Body of pancreas (tissue), 4 donors: Measurements from ENCODE around the gene TSPOAP1. TPM values are rescaled to one million over a fixed set of nuclear protein-coding genes. Genes with fewer than 3 reads are reported as not detected.

ENCODE experiments used
- ATAC-seq: fragments of 150-250 bp; one replicate; pipeline ENCODE4 v1.9.1; 2016
- DNase-seq, 4 donors: peaks; one replicate each; pipeline ENCODE4 v3.0.0-alpha.2; 2019
- H3K27ac ChIP-seq, 4 donors: fragments of 200-600 bp; sonication (generic); 1 replicate in 3 of 4; 2 replicates in 1 of 4; pipeline versions ENCODE4 v1.5.1 to v1.6.1; 2016 to 2019; ENCODE audit warnings: mild to moderate bottlenecking in 1 of 4, mixed read lengths in 1 of 4, moderate library complexity in 1 of 4
- H3K27me3 ChIP-seq, 2 donors: fragments of 200-600 bp; sonication (generic); one replicate each; pipeline ENCODE4 v1.6.0; 2016; ENCODE audit warnings: mild to moderate bottlenecking in 1 of 2
- H3K36me3 ChIP-seq, 2 donors: fragments of 200-600 bp; sonication (generic); replicated peaks in 1 of 2; 2 replicates each; pipeline ENCODE4 v1.5.1; 2016; ENCODE audit warnings: low read depth in 2 of 2; ENCODE audit not compliant: insufficient read depth in 1 of 2
- H3K4me1 ChIP-seq: fragments of 200-600 bp; sonication (generic); one replicate; pipeline ENCODE4 v1.6.0; 2016
- H3K4me3 ChIP-seq, 2 donors: fragments of 200-600 bp; sonication (generic); 1 replicate in 1 of 2; 2 replicates in 1 of 2; pipeline ENCODE4 v1.5.1; 2016 to 2019
- H3K9me3 ChIP-seq, 3 donors: fragments of 200-600 bp; sonication (generic); 1 replicate in 2 of 3; 2 replicates in 1 of 3; pipeline ENCODE4 v1.5.1; 2016
- POLR2A ChIP-seq, 3 donors: fragments of 450-650 bp; IDR thresholded peaks; one replicate each; pipeline ENCODE4 v1.6.1; 2016; ENCODE audit warnings: antibody characterized with exemption in 3 of 3, mild to moderate bottlenecking in 2 of 3
- WGBS, 2 donors: methylation state at CpG; one replicate each; pipeline ENCODE4 v1.1.5; 2017; 5-methylcytosine and 5-hydroxymethylcytosine counted together
- intact Hi-C: fragments of 100-400 bp; cut with DNase I; formaldehyde crosslinking; loops from one replicate; pipeline ENCODE4 v1.15.1; 2023
- total RNA-seq, 2 donors: library from RNA; depleted of rRNA; stranded (reverse); fragments of >200 nt; gene quantifications; one replicate each; pipeline ENCODE4 v1.1.0, GENCODE V29; 2016
- TF ChIP-seq, protein P1 (sequence below), 7 experiments: fragments of 450-650 bp in 4 of 7; fragments of 200-600 bp in 3 of 7; sonication (generic) in 3 of 7; IDR thresholded peaks; one replicate each; pipeline ENCODE4 v1.5.1; 2016 to 2019; ENCODE audit warnings: antibody characterized with exemption in 7 of 7

TSPOAP1 gene
- total RNA-seq, 2 donors from 2014 or later, result 21.0 to 22.7 TPM

GRCh38 chr17:58285422-58285810 is 43.2 kb downstream of the TSPOAP1 start:
- 89 to 93% methylated on average over 3 of the region's 3 CpGs for whole genome bisulfite sequencing, 2 donors

DNA sequence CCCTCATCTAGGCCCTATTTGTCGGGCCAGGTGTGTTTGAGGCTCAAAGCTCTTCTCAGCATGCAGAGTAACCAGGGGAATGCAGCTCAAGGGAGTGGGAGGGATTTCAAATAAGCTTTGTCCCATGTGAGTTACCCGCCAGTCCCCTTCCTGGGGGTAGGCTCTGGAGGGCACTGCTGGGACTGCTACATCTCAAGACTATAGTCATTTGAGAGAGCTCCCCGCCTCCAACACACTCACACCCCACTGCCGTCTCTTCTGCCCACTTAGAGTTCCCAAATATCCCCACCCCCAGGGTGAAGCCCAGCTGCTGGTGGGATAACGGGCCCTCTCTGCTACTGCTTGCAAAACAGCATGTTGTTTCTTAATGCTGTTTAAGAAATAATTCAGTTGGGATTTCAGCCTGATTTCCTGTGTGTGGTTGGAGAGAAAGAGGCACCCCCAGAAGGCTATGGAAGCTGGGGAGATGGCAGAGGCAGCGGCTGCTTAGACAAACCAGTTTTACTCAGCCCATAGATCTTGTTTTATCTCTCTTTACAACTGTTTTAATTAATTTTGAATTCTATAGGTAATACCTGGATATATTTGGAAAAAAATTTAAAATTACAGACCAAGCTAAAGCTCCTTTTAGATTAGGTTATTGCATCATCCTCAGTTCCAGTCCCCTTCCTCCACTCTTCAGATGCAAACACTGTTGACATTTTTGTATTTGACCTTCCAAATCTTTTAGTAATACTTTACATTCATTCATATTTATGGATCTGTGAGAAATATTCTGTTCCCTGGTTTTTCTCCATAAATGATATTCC is 43.8 kb downstream of the TSPOAP1 start:
- no peak for DNase-seq
- no peak for ATAC-seq
- Histone ChIP-seq H3K27me3 (no peaks in the 10 kb centered on the region), H3K4me1 (no peaks in the 10 kb centered on the region), H3K36me3 (no peaks in the 10 kb centered on the region), H3K4me3 (no peak overlapping the region), H3K9me3 (no peaks in the 10 kb centered on the region), H3K27ac (no peak overlapping the region)
- TF ChIP-seq, protein P1, sequence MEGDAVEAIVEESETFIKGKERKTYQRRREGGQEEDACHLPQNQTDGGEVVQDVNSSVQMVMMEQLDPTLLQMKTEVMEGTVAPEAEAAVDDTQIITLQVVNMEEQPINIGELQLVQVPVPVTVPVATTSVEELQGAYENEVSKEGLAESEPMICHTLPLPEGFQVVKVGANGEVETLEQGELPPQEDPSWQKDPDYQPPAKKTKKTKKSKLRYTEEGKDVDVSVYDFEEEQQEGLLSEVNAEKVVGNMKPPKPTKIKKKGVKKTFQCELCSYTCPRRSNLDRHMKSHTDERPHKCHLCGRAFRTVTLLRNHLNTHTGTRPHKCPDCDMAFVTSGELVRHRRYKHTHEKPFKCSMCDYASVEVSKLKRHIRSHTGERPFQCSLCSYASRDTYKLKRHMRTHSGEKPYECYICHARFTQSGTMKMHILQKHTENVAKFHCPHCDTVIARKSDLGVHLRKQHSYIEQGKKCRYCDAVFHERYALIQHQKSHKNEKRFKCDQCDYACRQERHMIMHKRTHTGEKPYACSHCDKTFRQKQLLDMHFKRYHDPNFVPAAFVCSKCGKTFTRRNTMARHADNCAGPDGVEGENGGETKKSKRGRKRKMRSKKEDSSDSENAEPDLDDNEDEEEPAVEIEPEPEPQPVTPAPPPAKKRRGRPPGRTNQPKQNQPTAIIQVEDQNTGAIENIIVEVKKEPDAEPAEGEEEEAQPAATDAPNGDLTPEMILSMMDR (IDR thresholded peaks at IDR 0.05), result no peak
- TF ChIP-seq POLR2A (IDR thresholded peaks at IDR 0.05), result no peak
- 49 to 66% methylated on average over 6 of the region's 6 CpGs for WGBS, 2 donors
- intact Hi-C loops, result no loop called here

More at GRCh38 chr17:58285422-58285810, 43.2 kb downstream of the TSPOAP1 start:
- DNase-seq, result no peak
- H3K9me3 ChIP-seq, result no peaks in the 10 kb centered on the region
- no peak overlapping the region for H3K27ac ChIP-seq
- no peaks in the 10 kb centered on the region for H3K27me3 ChIP-seq
- no peaks in the 10 kb centered on the region for H3K36me3 ChIP-seq
- no peaks in the 10 kb centered on the region for H3K4me1 ChIP-seq
- no peak for ATAC-seq
- intact Hi-C loops, result no loop called here
- no peak overlapping the region for H3K4me3 ChIP-seq
- TF ChIP-seq POLR2A (IDR thresholded peaks at IDR 0.05), result no peak
- TF ChIP-seq, protein P1 (IDR thresholded peaks at IDR 0.05), result no peak

GRCh38 chr17:58283674-58284612 is 44.7 kb downstream of the TSPOAP1 start:
- Histone ChIP-seq H3K27me3 (no peaks in the 10 kb centered on the region), H3K4me3 (no peak overlapping the region), H3K4me1 (peaks cover 5% of the 10 kb centered on the region), H3K36me3 (no peaks in the 10 kb centered on the region), H3K27ac (no peak overlapping the region), H3K9me3 (no peaks in the 10 kb centered on the region)
- TF ChIP-seq, protein P1 (IDR thresholded peaks at IDR 0.05), result no peak
- no peak for TF ChIP-seq POLR2A (IDR thresholded peaks at IDR 0.05)
- WGBS, 2 donors, result 60 to 63% methylated on average over 10 to 12 of the region's 12 CpGs
- ATAC-seq, result no peak
- intact Hi-C loops, result no loop called here
- DNase-seq, result no peak

DNA sequence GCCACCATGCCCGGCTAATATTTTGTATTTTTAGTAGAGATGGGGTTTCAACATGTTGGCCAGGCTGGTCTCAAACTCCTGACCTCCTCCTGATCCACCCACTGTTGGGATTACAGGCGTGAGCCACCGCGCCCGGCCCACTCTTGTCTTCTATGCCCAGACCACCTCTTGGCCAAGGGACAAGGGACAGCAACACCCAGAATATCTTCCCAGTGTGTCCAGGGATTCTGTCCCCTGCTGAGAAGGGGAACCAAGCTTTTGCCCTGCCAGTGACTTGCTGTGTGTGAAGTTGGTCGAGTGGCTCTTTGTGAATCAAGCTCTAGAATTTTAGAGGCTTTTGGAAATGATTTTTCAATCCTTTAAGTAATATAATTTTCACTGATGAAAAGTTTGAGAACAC is 46.2 kb downstream of the TSPOAP1 start:
- DNase-seq, result no peak
- Histone ChIP-seq H3K4me1 (peaks cover 10% of the 10 kb centered on the region), H3K27ac (no peak overlapping the region), H3K36me3 (no peaks in the 10 kb centered on the region), H3K27me3 (no peaks in the 10 kb centered on the region), H3K4me3 (no peak overlapping the region), H3K9me3 (no peaks in the 10 kb centered on the region)
- intact Hi-C loops, result no loop called here
- ATAC-seq, result no peak
- WGBS, 2 donors, result 77 to 87% methylated on average over 6 of the region's 6 CpGs
- TF ChIP-seq, protein P1 (IDR thresholded peaks at IDR 0.05), result no peak
- TF ChIP-seq POLR2A (IDR thresholded peaks at IDR 0.05), result no peak
